HEK293 (cell line): Measurements from ENCODE around the gene CORO7.

Experiments
- CTCF ChIA-PET: fragments of 350-600 bp; formaldehyde crosslinking; extraction: SDS; loops from one replicate; lab custom pipeline; 2021; ENCODE audit warnings: antibody characterized with exemption; lab: Yijun Ruan, JAX
- POLR2A ChIA-PET: fragments of 300-600 bp; formaldehyde crosslinking; extraction: SDS; loops from one replicate; lab custom pipeline; 2020; ENCODE audit warnings: antibody characterized with exemption, inconsistent platforms; lab: Yijun Ruan, JAX
- H3K27ac ChIP-seq: fragments of 200-500 bp; sonication (Bioruptor generic); 2 replicates; pipeline ENCODE4 v1.5.1; 2014; ENCODE audit warnings: low read depth, low read length, control low read depth, inconsistent platforms; ENCODE audit errors: extremely low read depth
- H3K36me3 ChIP-seq, 2 experiments: fragments of 200-500 bp in 1 of 2; sonication (Bioruptor generic) in 1 of 2; 1 replicate in 1 of 2; 2 replicates in 1 of 2; pipeline ENCODE4 v1.5.1; 2014 to 2017; ENCODE audit warnings: inconsistent platforms in 2 of 2, low read length in 2 of 2; ENCODE audit not compliant: control insufficient read depth in 2 of 2, insufficient read depth in 1 of 2
- H3K4me1 ChIP-seq: fragments of 200-500 bp; sonication (Bioruptor generic); 2 replicates; pipeline ENCODE4 v1.5.1; 2014; ENCODE audit warnings: mild to moderate bottlenecking, low read length, inconsistent platforms; ENCODE audit not compliant: control insufficient read depth, insufficient read depth
- H3K4me3 ChIP-seq: 2 replicates; pipeline ENCODE4 v1.5.1; 2011; ENCODE audit warnings: low read depth, mild to moderate bottlenecking, control low read depth, low read length, moderate library complexity
- H3K9me3 ChIP-seq: fragments of 200-500 bp; sonication (Bioruptor generic); 2 replicates; pipeline ENCODE4 v1.5.1; 2014; ENCODE audit warnings: low read depth, low read length, inconsistent platforms; ENCODE audit not compliant: control insufficient read depth, insufficient read depth
- ATF2 ChIP-seq: fragments of 450-650 bp; formaldehyde crosslinking; IDR thresholded peaks from 2 replicates; pipeline ENCODE4 v1.5.1; 2016; ENCODE audit warnings: missing biosample characterization, missing genetic modification characterization, low read depth
- GFI1B ChIP-seq: fragments of 450-650 bp; formaldehyde crosslinking; IDR thresholded peaks from 2 replicates; pipeline ENCODE4 v1.5.1; 2016; ENCODE audit warnings: missing biosample characterization, missing genetic modification characterization
- GLI4 ChIP-seq: fragments of 450-650 bp; formaldehyde crosslinking; IDR thresholded peaks from 2 replicates; pipeline ENCODE4 v1.5.1; 2016; ENCODE audit warnings: missing biosample characterization, missing genetic modification characterization
- HIC1 ChIP-seq: fragments of 450-650 bp; formaldehyde crosslinking; IDR thresholded peaks from 2 replicates; pipeline ENCODE4 v1.5.1; 2016; ENCODE audit warnings: missing biosample characterization, missing genetic modification characterization
- IKZF3 ChIP-seq: fragments of 450-650 bp; IDR thresholded peaks from 2 replicates; pipeline ENCODE4 v1.5.0; 2018; ENCODE audit warnings: missing biosample characterization, mild to moderate bottlenecking, missing genetic modification characterization, moderate library complexity
- KLF17 ChIP-seq: fragments of 450-650 bp; formaldehyde crosslinking; IDR thresholded peaks from 2 replicates; pipeline ENCODE4 v1.5.1; 2016; ENCODE audit warnings: missing biosample characterization, missing genetic modification characterization
- OVOL3 ChIP-seq: fragments of 450-650 bp; formaldehyde crosslinking; IDR thresholded peaks from 2 replicates; pipeline ENCODE4 v1.5.1; 2016; ENCODE audit warnings: missing biosample characterization, missing genetic modification characterization
- TCF7L2 ChIP-seq: IDR thresholded peaks from 2 replicates; pipeline ENCODE4 v1.6.1; 2011; ENCODE audit warnings: low read depth, mild to moderate bottlenecking, inconsistent platforms, low read length, moderate library complexity, borderline replicate concordance
- ZBTB6 ChIP-seq: fragments of 450-650 bp; formaldehyde crosslinking; IDR thresholded peaks from 2 replicates; pipeline ENCODE4 v1.5.1; 2017; ENCODE audit warnings: missing biosample characterization, missing genetic modification characterization
- ZFP41 ChIP-seq: fragments of 450-650 bp; formaldehyde crosslinking; IDR thresholded peaks from 2 replicates; pipeline ENCODE4 v1.5.1; 2016; ENCODE audit warnings: missing biosample characterization, missing genetic modification characterization, borderline replicate concordance
- ZIC2 ChIP-seq: fragments of 450-650 bp; formaldehyde crosslinking; IDR thresholded peaks from 2 replicates; pipeline ENCODE4 v1.5.1; 2016; ENCODE audit warnings: missing biosample characterization, missing genetic modification characterization
- ZNF16 ChIP-seq: fragments of 450-650 bp; formaldehyde crosslinking; IDR thresholded peaks from 2 replicates; pipeline ENCODE4 v1.5.1; 2016; ENCODE audit warnings: low read depth, missing biosample characterization, missing genetic modification characterization
- ZNF175 ChIP-seq: fragments of 450-650 bp; formaldehyde crosslinking; IDR thresholded peaks from 2 replicates; pipeline ENCODE4 v1.5.1; 2016; ENCODE audit warnings: missing biosample characterization, missing genetic modification characterization
- ZNF184 ChIP-seq: fragments of 450-650 bp; IDR thresholded peaks from 2 replicates; pipeline ENCODE4 v1.5.1; 2018; ENCODE audit warnings: missing biosample characterization, mild to moderate bottlenecking, missing genetic modification characterization
- ZNF202 ChIP-seq: fragments of 450-650 bp; formaldehyde crosslinking; IDR thresholded peaks from 2 replicates; pipeline ENCODE4 v1.5.1; 2016; ENCODE audit warnings: missing biosample characterization, missing genetic modification characterization, borderline replicate concordance
- ZNF302 ChIP-seq: fragments of 450-650 bp; formaldehyde crosslinking; IDR thresholded peaks from 2 replicates; pipeline ENCODE4 v1.5.1; 2016; ENCODE audit warnings: missing biosample characterization, missing genetic modification characterization, low read depth
- ZNF335 ChIP-seq: fragments of 450-650 bp; formaldehyde crosslinking; conservative IDR thresholded peaks from 2 replicates; pipeline ENCODE4 v1.5.1; 2016; ENCODE audit warnings: missing biosample characterization, missing genetic modification characterization
- ZNF398 ChIP-seq: fragments of 450-650 bp; formaldehyde crosslinking; IDR thresholded peaks from 2 replicates; pipeline ENCODE4 v1.5.1; 2017; ENCODE audit warnings: missing biosample characterization, missing genetic modification characterization
- ZNF596 ChIP-seq: fragments of 450-650 bp; IDR thresholded peaks from 2 replicates; pipeline ENCODE4 v1.5.0; 2018; ENCODE audit warnings: missing biosample characterization, mild to moderate bottlenecking, missing genetic modification characterization, moderate library complexity
- ZNF626 ChIP-seq: fragments of 450-650 bp; sonication (Bioruptor Pico); formaldehyde crosslinking; IDR thresholded peaks from 2 replicates; pipeline ENCODE4 v1.5.1; 2018; ENCODE audit warnings: missing biosample characterization, missing genetic modification characterization, inconsistent platforms
- ZNF692 ChIP-seq: fragments of 450-650 bp; formaldehyde crosslinking; IDR thresholded peaks from 2 replicates; pipeline ENCODE4 v1.5.1; 2016; ENCODE audit warnings: missing biosample characterization, missing genetic modification characterization
- ZNF843 ChIP-seq: fragments of 450-650 bp; formaldehyde crosslinking; IDR thresholded peaks from 2 replicates; pipeline ENCODE4 v1.5.1; 2016; ENCODE audit warnings: missing biosample characterization, missing genetic modification characterization
- ZXDB ChIP-seq: fragments of 450-650 bp; formaldehyde crosslinking; IDR thresholded peaks from 2 replicates; pipeline ENCODE4 v1.5.1; 2016; ENCODE audit warnings: missing biosample characterization, missing genetic modification characterization
- TF ChIP-seq, protein P1 (sequence below): fragments of 450-650 bp; formaldehyde crosslinking; conservative IDR thresholded peaks from 2 replicates; pipeline ENCODE4 v1.5.1; 2016; ENCODE audit warnings: low read depth, missing biosample characterization, missing genetic modification characterization

Gene CORO7

GRCh38 chr16:4372578-4373355 is 43.6 kb downstream of the CORO7 start:
- H3K36me3 ChIP-seq = no peaks in the 10 kb centered on the region; a peak in 1 of 3 replicates
- peaks cover 21% of the 10 kb centered on the region for H3K4me1 ChIP-seq
- no peaks in the 10 kb centered on the region for H3K9me3 ChIP-seq
- POLR2A ChIA-PET = interaction anchor here (0.5 to 1.5 kb wide), 3 partner anchors 14 to 705 kb away, joined by 3 to 4 read pairs (median 4); partner anchors contain the start of gene PAM16
- peak overlapping the region; percentile 45 for H3K4me3 ChIP-seq
- CTCF ChIA-PET = interaction anchor here (0.6 to 3.3 kb wide), 3 partner anchors 13 to 173 kb away, joined by 3 to 32 read pairs (median 12); no protein-coding TSS in a partner anchor
- H3K27ac ChIP-seq = no peak overlapping the region; the same call in 1 of the 2 replicates
- TF ChIP-seq KLF17 (tag by site-specific recombination) = no peak
- TF ChIP-seq IKZF3 (tag by site-specific recombination) = 0 out of 2 replicates have a peak, but pooled peaks have one; percentile 4
- TF ChIP-seq, protein P1, sequence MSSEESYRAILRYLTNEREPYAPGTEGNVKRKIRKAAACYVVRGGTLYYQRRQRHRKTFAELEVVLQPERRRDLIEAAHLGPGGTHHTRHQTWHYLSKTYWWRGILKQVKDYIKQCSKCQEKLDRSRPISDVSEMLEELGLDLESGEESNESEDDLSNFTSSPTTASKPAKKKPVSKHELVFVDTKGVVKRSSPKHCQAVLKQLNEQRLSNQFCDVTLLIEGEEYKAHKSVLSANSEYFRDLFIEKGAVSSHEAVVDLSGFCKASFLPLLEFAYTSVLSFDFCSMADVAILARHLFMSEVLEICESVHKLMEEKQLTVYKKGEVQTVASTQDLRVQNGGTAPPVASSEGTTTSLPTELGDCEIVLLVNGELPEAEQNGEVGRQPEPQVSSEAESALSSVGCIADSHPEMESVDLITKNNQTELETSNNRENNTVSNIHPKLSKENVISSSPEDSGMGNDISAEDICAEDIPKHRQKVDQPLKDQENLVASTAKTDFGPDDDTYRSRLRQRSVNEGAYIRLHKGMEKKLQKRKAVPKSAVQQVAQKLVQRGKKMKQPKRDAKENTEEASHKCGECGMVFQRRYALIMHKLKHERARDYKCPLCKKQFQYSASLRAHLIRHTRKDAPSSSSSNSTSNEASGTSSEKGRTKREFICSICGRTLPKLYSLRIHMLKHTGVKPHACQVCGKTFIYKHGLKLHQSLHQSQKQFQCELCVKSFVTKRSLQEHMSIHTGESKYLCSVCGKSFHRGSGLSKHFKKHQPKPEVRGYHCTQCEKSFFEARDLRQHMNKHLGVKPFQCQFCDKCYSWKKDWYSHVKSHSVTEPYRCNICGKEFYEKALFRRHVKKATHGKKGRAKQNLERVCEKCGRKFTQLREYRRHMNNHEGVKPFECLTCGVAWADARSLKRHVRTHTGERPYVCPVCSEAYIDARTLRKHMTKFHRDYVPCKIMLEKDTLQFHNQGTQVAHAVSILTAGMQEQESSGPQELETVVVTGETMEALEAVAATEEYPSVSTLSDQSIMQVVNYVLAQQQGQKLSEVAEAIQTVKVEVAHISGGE (tag by site-specific recombination) = no peak
- TF ChIP-seq ZIC2 (tag by site-specific recombination) = no peak
- no peak for TF ChIP-seq GLI4
- TF ChIP-seq ZNF596 (tag by site-specific recombination) = no peak
- TF ChIP-seq ZNF398 (tag by site-specific recombination) = peak; percentile 68
- no peak for TF ChIP-seq ZNF626
- no peak for TF ChIP-seq ZNF202 (tag by site-specific recombination)
- TF ChIP-seq ZXDB (tag by site-specific recombination) = no peak
- TF ChIP-seq ZNF16 (tag by site-specific recombination) = no peak
- TF ChIP-seq ZNF175 = no peak
- TF ChIP-seq ZNF692 (tag by site-specific recombination) = no peak
- TF ChIP-seq ZNF335 (tag by site-specific recombination) = peak; percentile 52; the same call in 1 of the 2 replicates
- no peak for TF ChIP-seq ZNF184 (tag by site-specific recombination)
- TF ChIP-seq ZBTB6 (tag by site-specific recombination) = no peak
- no peak for TF ChIP-seq ZFP41 (tag by site-specific recombination)
- TF ChIP-seq ZNF302 = no peak
- TF ChIP-seq TCF7L2 = no peak
- TF ChIP-seq HIC1 (tag by site-specific recombination) = peak; percentile 7; the same call in 1 of the 2 replicates
- no peak for TF ChIP-seq GFI1B
- TF ChIP-seq OVOL3 (tag by site-specific recombination) = no peak
- no peak for TF ChIP-seq ATF2
- TF ChIP-seq ZNF843 (tag by site-specific recombination) = no peak
